Measurements from ENCODE around the gene FOXR1.
"Not testable (repeated sequence)": the region's sequence is repeated elsewhere in the genome, so short reads cannot be mapped to it uniquely, and the experiment has no call there.

Gene FOXR1

GRCh38 chr11:118948000-118948399, 23.6 kb upstream of the FOXR1 start:
- DNase-seq: no peak

- DNase-seq: peak; percentile 99
These were observed 18.3 kb upstream of the FOXR1 start for GRCh38 chr11:118953265-118953664.

GRCh38 chr11:118953976-118954375, 17.6 kb upstream of the FOXR1 start:
- peak; percentile 65 for DNase-seq

GRCh38 chr11:118956094-118956846, 15.3 kb upstream of the FOXR1 start, which contains the start of gene UPK2:
Gene UPK2 (plus strand): TSS chr11:118956298. CDS start chr11:118956351, 53 bp downstream.
- peak; percentile 95 for DNase-seq

- DNase-seq: no peak
These were observed 14.6 kb upstream of the FOXR1 start for GRCh38 chr11:118956847-118957469.

- no peak for DNase-seq
These were observed 14.0 kb upstream of the FOXR1 start for GRCh38 chr11:118957549-118957948.

GRCh38 chr11:118957968-118958367, 13.6 kb upstream of the FOXR1 start:
- DNase-seq: no peak

- DNase-seq: no peak
These were observed 13.0 kb upstream of the FOXR1 start for GRCh38 chr11:118958577-118958976.

GRCh38 chr11:118961189-118961588, 10.4 kb upstream of the FOXR1 start:
- DNase-seq: no peak

- DNase-seq: no peak
These were observed 10.0 kb upstream of the FOXR1 start for GRCh38 chr11:118961591-118961990.

GRCh38 chr11:118969508-118969907, 2.1 kb upstream of the FOXR1 start:
- not testable (repeated sequence) for DNase-seq

GRCh38 chr11:118973985-118974384, 2.4 kb downstream of the FOXR1 start:
- no peak for DNase-seq

- DNase-seq: peak; percentile 42
These were observed 4.5 kb downstream of the FOXR1 start for GRCh38 chr11:118975771-118976709.

- DNase-seq: no peak
These were observed 7.9 kb downstream of the FOXR1 start for GRCh38 chr11:118979434-118979833.

- no peak for DNase-seq
These were observed 8.8 kb downstream of the FOXR1 start for GRCh38 chr11:118980191-118980881.

- DNase-seq: not testable (repeated sequence)
These were observed 12.8 kb downstream of the FOXR1 start for GRCh38 chr11:118984337-118984736.

GRCh38 chr11:118984825-118985224, 13.3 kb downstream of the FOXR1 start:
- no peak for DNase-seq

- DNase-seq: peak; percentile 46
These were observed 16.7 kb downstream of the FOXR1 start for GRCh38 chr11:118988280-118988679.

GRCh38 chr11:118991486-118992038, 20.0 kb downstream of the FOXR1 start:
- DNase-seq: not testable (repeated sequence)

- no peak for DNase-seq
These were observed 25.5 kb downstream of the FOXR1 start for GRCh38 chr11:118996926-118997626.

- peak; percentile 98 for DNase-seq
These were observed 26.2 kb downstream of the FOXR1 start, which contains the start of gene CENATAC for GRCh38 chr11:118997627-118998387. Gene CENATAC (plus strand): TSS chr11:118998138. CDS start chr11:118998198, 60 bp downstream.
